K562 (cell line): ENCODE data around the gene AK2. TPM values are rescaled to one million over a fixed set of nuclear protein-coding genes. Genes with fewer than 3 reads are reported as not detected.

Experiments used
- ATAC-seq: fragments of 200-7000 bp; cut with Tn5 transposase; 3 replicates; pipeline ENCODE4 v1.9.1; 2020; ENCODE audit warnings: moderate library complexity
- BruUV-seq: library from RNA; stranded (reverse); fragments of 400-500 nt; replicated peaks from 2 replicates; lab custom pipeline; 2021; lab: Mats Ljungman, UMichigan
- CTCF ChIA-PET: fragments of 300-600 bp; formaldehyde crosslinking; extraction: SDS; loops from one replicate; lab custom pipeline; 2021; ENCODE audit warnings: low intra/inter-chr PET ratio; lab: Yijun Ruan, JAX
- POLR2A ChIA-PET: fragments of 300-600, 350-650 bp; sonication (Branson Sonifier 250); formaldehyde crosslinking; extraction: SDS; loops from one replicate; lab custom pipeline; 2021; ENCODE audit warnings: antibody characterized with exemption, inconsistent platforms; lab: Yijun Ruan, JAX
- DNase-seq, 4 experiments: peaks; one replicate each; pipeline versions ENCODE4 v3.0.0 to v3.0.0-alpha.2; 2011 to 2018; ENCODE audit warnings: low spot score in 3 of 4, mixed read lengths in 3 of 4; ENCODE audit errors: extremely low read depth in 1 of 4
- FAIRE-seq: peaks from 2 replicates; lab custom pipeline; 2011; peaks lifted over from hg19 to GRCh38; lab: Jason Lieb, UNC
- H2AFZ ChIP-seq: 2 replicates; pipeline ENCODE4 v1.6.0; 2011; ENCODE audit warnings: low read depth, low read length, control low read depth, inconsistent platforms
- H3K27ac ChIP-seq: fragments of 200-600 bp; 3 replicates; pipeline ENCODE4 v1.8.0; 2011; ENCODE audit warnings: low read depth, mild to moderate bottlenecking, control low read depth, inconsistent platforms, low read length, moderate library complexity, mixed read lengths; ENCODE audit errors: extremely low read depth
- H3K27me3 ChIP-seq, 2 experiments: fragments of 300-600 bp in 1 of 2; 2 replicates in 1 of 2; 3 replicates in 1 of 2; pipeline versions ENCODE4 v1.6.0 to v1.8.0; 2011; ENCODE audit warnings: inconsistent platforms in 2 of 2, low read length in 2 of 2, mild to moderate bottlenecking in 1 of 2, mixed read lengths in 1 of 2, moderate library complexity in 1 of 2; ENCODE audit not compliant: control insufficient read depth in 2 of 2, insufficient read depth in 2 of 2
- H3K36me3 ChIP-seq: fragments of 300-600 bp; 3 replicates; pipeline ENCODE4 v1.8.0; 2011; ENCODE audit warnings: mild to moderate bottlenecking, low read length, inconsistent platforms; ENCODE audit not compliant: control insufficient read depth, insufficient read depth
- H3K4me1 ChIP-seq, 2 experiments: fragments of 200-600 bp in 1 of 2; replicated peaks in 1 of 2; 2 replicates in 1 of 2; 3 replicates in 1 of 2; pipeline versions ENCODE4 v1.5.1 to v1.8.0; 2011; ENCODE audit warnings: inconsistent platforms in 2 of 2, low read length in 2 of 2, mild to moderate bottlenecking in 1 of 2, mixed read lengths in 1 of 2, moderate library complexity in 1 of 2; ENCODE audit not compliant: control insufficient read depth in 2 of 2, insufficient read depth in 2 of 2
- H3K4me2 ChIP-seq: 2 replicates; pipeline ENCODE4 v1.6.1; 2011; ENCODE audit warnings: low read length, control low read depth, inconsistent platforms, mixed read lengths; ENCODE audit not compliant: insufficient read depth
- H3K4me3 ChIP-seq: fragments of 200-600 bp; sonication (generic), shearing (Covaris generic); 2 replicates; pipeline ENCODE4 v1.5.1; 2016; ENCODE audit warnings: control low read depth, inconsistent platforms
- H3K79me2 ChIP-seq: fragments of 200-600 bp; 3 replicates; pipeline ENCODE4 v1.8.0; 2011; ENCODE audit warnings: low read length, inconsistent platforms; ENCODE audit not compliant: control insufficient read depth, insufficient read depth
- H3K9ac ChIP-seq, 2 experiments: 2 replicates each; pipeline versions ENCODE4 v1.6.0 to v1.6.1; 2011; ENCODE audit warnings: low read depth in 2 of 2, low read length in 2 of 2, control low read depth in 1 of 2, inconsistent platforms in 1 of 2, mild to moderate bottlenecking in 1 of 2, mixed read lengths in 1 of 2; ENCODE audit not compliant: insufficient read depth in 1 of 2
- H3K9me1 ChIP-seq: one replicate; pipeline ENCODE4 v1.6.0; 2011; ENCODE audit warnings: inconsistent platforms, mild to moderate bottlenecking, low read length, moderate library complexity; ENCODE audit not compliant: control insufficient read depth, insufficient read depth
- H3K9me3 ChIP-seq: replicated peaks from 2 replicates; pipeline ENCODE4 v1.5.1; 2011; ENCODE audit warnings: low read depth, low read length, inconsistent platforms; ENCODE audit not compliant: control insufficient read depth, insufficient read depth
- H4K20me1 ChIP-seq: replicated peaks from 2 replicates; pipeline ENCODE4 v1.6.1; 2011; ENCODE audit warnings: low read length, inconsistent platforms, mixed read lengths; ENCODE audit not compliant: control insufficient read depth, insufficient read depth
- MEF2A ChIP-seq: IDR thresholded peaks from 2 replicates; pipeline ENCODE4 v1.6.1; 2011; ENCODE audit warnings: low read depth, mild to moderate bottlenecking, low read length, moderate library complexity; ENCODE audit not compliant: control insufficient read depth
- PCBP1 ChIP-seq: fragments of 200-400 bp; formaldehyde crosslinking; IDR thresholded peaks from 2 replicates; pipeline ENCODE4 v1.6.1; 2018; ENCODE audit warnings: mild to moderate bottlenecking, low read depth, low read length; ENCODE audit not compliant: poor library complexity, severe bottlenecking
- SRF ChIP-seq, 2 experiments: fragments of 250-450, 450-650 bp in 1 of 2; sonication (Bioruptor Pico) in 1 of 2; sonication (generic) in 1 of 2; formaldehyde crosslinking; IDR thresholded peaks; 2 replicates each; pipeline versions ENCODE4 v1.5.0 to v1.5.1; 2020 to 2022; ENCODE audit warnings: mild to moderate bottlenecking in 1 of 2, missing genetic modification reagents in 1 of 2
- SUPT5H ChIP-seq: fragments of 450-650 bp; IDR thresholded peaks from 2 replicates; pipeline ENCODE4 v1.6.1; 2016
- ZBTB17 ChIP-seq: fragments of 450-650 bp; formaldehyde crosslinking; IDR thresholded peaks from 2 replicates; pipeline ENCODE4 v1.4.0; 2020; ENCODE audit warnings: mild to moderate bottlenecking
- ZNF551 ChIP-seq: fragments of 250-450 bp; sonication (Bioruptor Pico); IDR thresholded peaks from 2 replicates; pipeline ENCODE4 v1.5.0; 2021; ENCODE audit warnings: mild to moderate bottlenecking, moderate library complexity
- WGBS: fragments of 100-300 bp; shearing (Covaris generic); methylation state at CpG from one replicate; pipeline ENCODE4 v1.1.6; 2016; ENCODE audit warnings: low coverage, mixed read lengths; ENCODE audit not compliant: insufficient coverage; ENCODE audit errors: missing lambda C conversion rate; 5-methylcytosine and 5-hydroxymethylcytosine counted together
- in situ Hi-C: fragments of 300-500 bp; cut with MboI; formaldehyde crosslinking; loops from 4 replicates; pipeline ENCODE4 v1.15.0; 2018; ENCODE audit warnings: inconsistent platforms, mixed read lengths
- intact Hi-C: fragments of 100-400 bp; cut with micrococcal nuclease; formaldehyde crosslinking; loops from 2 replicates; pipeline ENCODE4 v1.14.2; 2022
- polyA plus RNA-seq, 8 experiments: library from polyadenylated mRNA; depleted of rRNA in 4 of 8; stranded (reverse) in 5 of 8; unstranded in 3 of 8; fragments of >200 nt; fragmentation: Nextera tagmentation in 2 of 8; fragmentation: Illumina TruSeq in 1 of 8; extraction: Ambion mirVana in 2 of 8; extraction: Trizol in 1 of 8; gene quantifications; 2 replicates each; pipeline versions ENCODE4 v1.2.1 to v1.2.3, GENCODE V29; 2011 to 2014; ENCODE audit warnings: inconsistent platforms in 1 of 8, missing spikeins in 1 of 8
- total RNA-seq, 7 experiments: library from RNA; depleted of rRNA in 6 of 7; stranded (reverse); fragments of >200 nt in 6 of 7; fragmentation: Illumina TruSeq in 2 of 7; extraction: Trizol in 2 of 7; gene quantifications; 2 replicates each; pipeline versions ENCODE4 v1.2.1 to v1.2.3, GENCODE V29; 2011 to 2021; ENCODE audit warnings: low replicate concordance in 1 of 7
- TF ChIP-seq, protein P1 (sequence below), 2 experiments: fragments of 450-650 bp; IDR thresholded peaks; 2 replicates each; pipeline ENCODE4 v1.6.1; 2016; ENCODE audit warnings: mild to moderate bottlenecking in 2 of 2, borderline replicate concordance in 1 of 2, low read depth in 1 of 2, moderate library complexity in 1 of 2
- TF ChIP-seq, protein P2 (sequence below): sonication (generic); formaldehyde crosslinking; IDR thresholded peaks from 2 replicates; pipeline ENCODE4 v1.8.0; 2022; ENCODE audit warnings: missing genetic modification reagents, mild to moderate bottlenecking, borderline replicate concordance
- TF ChIP-seq, protein P3 (sequence below): fragments of 450-650 bp; formaldehyde crosslinking; IDR thresholded peaks from 2 replicates; pipeline ENCODE4 v1.4.0; 2022; ENCODE audit warnings: missing genetic modification characterization

The AK2 gene
- total and polyA plus RNA-seq, 9 of the 15 experiments (the other 6 are each of a cell fraction or from before 2014, with no cell fraction given), result 105 to 1,050 (median 509) TPM

DNA sequence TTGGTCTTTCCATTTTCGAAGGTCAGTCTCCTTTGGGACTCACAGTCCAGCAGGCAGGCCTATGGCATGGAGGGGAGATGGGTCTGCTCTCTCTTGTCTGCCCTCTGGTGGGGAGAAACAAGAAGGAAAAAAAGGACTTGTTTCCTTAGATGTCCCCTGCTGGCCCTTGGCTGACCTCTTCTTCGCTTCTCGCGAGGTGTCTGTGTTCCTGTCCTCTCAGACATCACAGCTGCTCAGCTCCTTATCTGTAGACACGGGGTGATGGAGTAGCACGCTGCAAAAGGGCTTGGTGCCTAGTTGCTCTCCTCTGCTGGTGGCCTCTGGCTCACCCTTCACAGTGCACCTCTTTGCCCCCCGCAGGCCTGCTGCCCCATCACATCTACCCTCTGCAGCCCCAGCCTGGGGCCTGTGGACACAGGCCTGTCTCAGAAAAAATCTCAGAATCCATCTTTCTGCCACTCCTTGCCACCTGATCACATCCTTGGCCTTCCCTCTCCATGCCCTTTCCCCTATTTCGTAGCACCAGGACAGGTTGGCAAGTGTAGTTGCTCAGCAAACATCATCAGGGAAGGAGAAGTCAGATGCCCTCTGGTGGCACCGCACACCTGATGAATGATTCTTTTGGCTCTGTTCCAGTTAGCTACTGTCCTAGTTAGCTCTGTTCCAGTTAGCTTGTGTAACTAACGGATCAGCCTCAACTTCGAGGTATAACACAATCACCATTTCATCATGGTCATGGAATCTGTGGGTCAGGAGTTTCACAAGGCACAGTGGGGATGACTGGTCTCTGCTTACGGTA, 18.7 kb upstream of the AK2 start:
- BruUV-seq, result no TSS peak
- in situ Hi-C loops, result no loop called here
- H2AFZ ChIP-seq, result peak overlapping the region; percentile 78
- intact Hi-C loops, result loop anchor here (1.0 to 2.0 kb wide), 3 partner anchors 25 to 122 kb away; partner anchors contain the start of gene AZIN2
- no peak overlapping the region for H3K9ac ChIP-seq
- H3K9me1 ChIP-seq, result no peaks in the 10 kb centered on the region
- FAIRE-seq (peak; percentile 99), ATAC-seq (peak; percentile 97), DNase-seq (peak; percentile 81 to 94 (median 84))
- 27% methylated on average over 12 of the region's 12 CpGs for WGBS
- ChIA-PET POLR2A (interaction anchor here (0.6 to 1.2 kb wide), 7 partner anchors 16 to 174 kb away, joined by 3 to 4 read pairs (median 3); no protein-coding TSS in a partner anchor), CTCF (interaction anchor here (0.7 to 2.2 kb wide), 3 partner anchors 31 to 122 kb away, joined by 3 to 13 read pairs (median 3); no protein-coding TSS in a partner anchor)
- no peaks in the 10 kb centered on the region for H3K36me3 ChIP-seq
- H4K20me1 ChIP-seq, result no peaks in the 10 kb centered on the region
- no peak overlapping the region for H3K4me3 ChIP-seq
- H3K27ac ChIP-seq, result no peak overlapping the region
- no peaks in the 10 kb centered on the region for H3K9me3 ChIP-seq
- H3K4me1 ChIP-seq, result peaks cover 4 to 12% of the 10 kb centered on the region in 2 experiments; a peak in 3 of 5 replicates
- peak overlapping the region; percentile 30; the same call in 1 of the 2 replicates for H3K4me2 ChIP-seq
- peaks cover 7 to 9% of the 10 kb centered on the region in 2 experiments; a peak in 2 of 5 replicates for H3K27me3 ChIP-seq
- no peaks in the 10 kb centered on the region for H3K79me2 ChIP-seq
- peak in 1 of 2 experiments; percentile 47; a peak in 1 of 4 replicates for TF ChIP-seq SRF (CRISPR knock-in tag; IDR thresholded peaks at IDR 0.05)
- TF ChIP-seq SUPT5H, result no peak
- no peak for TF ChIP-seq ZNF551 (CRISPR knock-in tag)
- TF ChIP-seq, protein P1, sequence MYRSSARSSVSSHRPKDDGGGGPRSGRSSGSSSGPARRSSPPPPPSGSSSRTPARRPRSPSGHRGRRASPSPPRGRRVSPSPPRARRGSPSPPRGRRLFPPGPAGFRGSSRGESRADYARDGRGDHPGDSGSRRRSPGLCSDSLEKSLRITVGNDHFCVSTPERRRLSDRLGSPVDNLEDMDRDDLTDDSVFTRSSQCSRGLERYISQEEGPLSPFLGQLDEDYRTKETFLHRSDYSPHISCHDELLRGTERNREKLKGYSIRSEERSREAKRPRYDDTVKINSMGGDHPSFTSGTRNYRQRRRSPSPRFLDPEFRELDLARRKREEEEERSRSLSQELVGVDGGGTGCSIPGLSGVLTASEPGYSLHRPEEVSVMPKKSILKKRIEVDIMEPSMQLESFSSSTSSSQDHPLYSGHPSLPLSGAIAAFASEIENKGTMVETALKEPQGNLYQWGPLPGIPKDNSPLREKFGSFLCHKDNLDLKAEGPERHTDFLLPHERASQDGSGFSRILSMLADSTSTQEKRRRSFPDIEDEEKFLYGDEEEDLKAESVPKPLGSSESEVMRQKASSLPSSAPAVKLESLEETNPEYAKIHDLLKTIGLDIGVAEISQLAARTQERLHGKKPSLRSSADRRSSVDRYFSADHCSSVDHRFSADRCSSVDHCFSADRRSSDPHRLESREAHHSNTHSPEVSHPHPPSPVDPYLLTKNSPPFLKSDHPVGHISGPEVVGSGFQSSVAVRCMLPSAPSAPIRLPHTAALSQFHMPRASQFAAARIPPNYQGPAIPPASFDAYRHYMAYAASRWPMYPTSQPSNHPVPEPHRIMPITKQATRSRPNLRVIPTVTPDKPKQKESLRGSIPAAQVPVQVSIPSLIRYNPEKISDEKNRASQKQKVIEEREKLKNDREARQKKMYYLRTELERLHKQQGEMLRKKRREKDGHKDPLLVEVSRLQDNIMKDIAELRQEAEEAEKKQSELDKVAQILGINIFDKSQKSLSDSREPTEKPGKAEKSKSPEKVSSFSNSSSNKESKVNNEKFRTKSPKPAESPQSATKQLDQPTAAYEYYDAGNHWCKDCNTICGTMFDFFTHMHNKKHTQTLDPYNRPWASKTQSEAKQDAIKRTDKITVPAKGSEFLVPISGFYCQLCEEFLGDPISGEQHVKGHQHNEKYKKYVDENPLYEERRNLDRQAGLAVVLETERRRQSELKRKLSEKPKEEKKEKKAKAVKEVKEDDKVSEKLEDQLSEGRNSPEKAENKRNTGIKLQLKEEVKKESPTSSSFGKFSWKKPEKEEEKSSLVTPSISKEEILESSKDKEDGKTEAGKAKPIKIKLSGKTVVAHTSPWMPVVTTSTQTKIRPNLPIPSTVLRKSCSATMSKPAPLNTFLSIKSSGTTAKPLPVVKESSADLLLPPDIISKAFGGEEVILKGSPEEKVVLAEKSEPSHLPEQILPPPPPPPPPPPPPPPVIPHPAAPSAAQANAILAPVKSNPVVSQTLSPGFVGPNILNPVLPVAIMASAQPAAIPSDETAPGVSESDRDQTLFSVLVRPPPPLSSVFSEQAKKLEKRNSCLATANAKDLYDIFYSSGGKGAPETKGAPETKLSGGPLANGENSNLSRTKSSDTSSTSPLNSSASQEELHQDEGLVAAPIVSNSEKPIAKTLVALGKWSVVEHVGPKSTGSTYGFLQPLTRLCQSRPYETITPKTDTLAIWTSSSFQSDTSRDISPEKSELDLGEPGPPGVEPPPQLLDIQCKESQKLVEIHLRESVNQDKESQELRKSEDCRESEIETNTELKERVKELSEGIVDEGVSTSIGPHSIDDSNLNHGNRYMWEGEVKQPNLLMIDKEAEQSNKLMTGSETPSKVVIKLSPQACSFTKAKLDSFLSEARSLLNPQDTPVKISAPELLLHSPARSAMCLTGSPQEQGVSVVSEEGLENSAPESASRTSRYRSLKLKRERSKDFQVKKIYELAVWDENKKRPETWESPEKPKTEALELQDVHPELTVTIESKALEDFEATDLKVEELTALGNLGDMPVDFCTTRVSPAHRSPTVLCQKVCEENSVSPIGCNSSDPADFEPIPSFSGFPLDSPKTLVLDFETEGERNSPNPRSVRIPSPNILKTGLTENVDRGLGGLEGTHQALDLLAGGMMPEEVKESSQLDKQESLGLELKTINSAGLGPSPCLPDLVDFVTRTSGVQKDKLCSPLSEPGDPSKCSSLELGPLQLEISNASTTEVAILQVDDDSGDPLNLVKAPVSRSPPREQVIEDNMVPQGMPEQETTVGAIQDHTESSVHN (IDR thresholded peaks at IDR 0.05; ENCODE audit: borderline replicate concordance in 1 of 2, low read depth in 1 of 2), result no peak
- no peak for TF ChIP-seq MEF2A
- TF ChIP-seq PCBP1, result no peak
- no peak for TF ChIP-seq ZBTB17
- TF ChIP-seq, protein P2, sequence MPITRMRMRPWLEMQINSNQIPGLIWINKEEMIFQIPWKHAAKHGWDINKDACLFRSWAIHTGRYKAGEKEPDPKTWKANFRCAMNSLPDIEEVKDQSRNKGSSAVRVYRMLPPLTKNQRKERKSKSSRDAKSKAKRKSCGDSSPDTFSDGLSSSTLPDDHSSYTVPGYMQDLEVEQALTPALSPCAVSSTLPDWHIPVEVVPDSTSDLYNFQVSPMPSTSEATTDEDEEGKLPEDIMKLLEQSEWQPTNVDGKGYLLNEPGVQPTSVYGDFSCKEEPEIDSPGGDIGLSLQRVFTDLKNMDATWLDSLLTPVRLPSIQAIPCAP (CRISPR knock-in tag), result no peak
- TF ChIP-seq, protein P3, sequence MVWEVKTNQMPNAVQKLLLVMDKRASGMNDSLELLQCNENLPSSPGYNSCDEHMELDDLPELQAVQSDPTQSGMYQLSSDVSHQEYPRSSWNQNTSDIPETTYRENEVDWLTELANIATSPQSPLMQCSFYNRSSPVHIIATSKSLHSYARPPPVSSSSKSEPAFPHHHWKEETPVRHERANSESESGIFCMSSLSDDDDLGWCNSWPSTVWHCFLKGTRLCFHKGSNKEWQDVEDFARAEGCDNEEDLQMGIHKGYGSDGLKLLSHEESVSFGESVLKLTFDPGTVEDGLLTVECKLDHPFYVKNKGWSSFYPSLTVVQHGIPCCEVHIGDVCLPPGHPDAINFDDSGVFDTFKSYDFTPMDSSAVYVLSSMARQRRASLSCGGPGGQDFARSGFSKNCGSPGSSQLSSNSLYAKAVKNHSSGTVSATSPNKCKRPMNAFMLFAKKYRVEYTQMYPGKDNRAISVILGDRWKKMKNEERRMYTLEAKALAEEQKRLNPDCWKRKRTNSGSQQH (CRISPR knock-in tag), result no peak
